Limb (tissue), 2 donors: ENCODE measurements around the gene SPTBN4.
"Not testable (repeated sequence)": the region's sequence is repeated elsewhere in the genome, so short reads cannot be mapped to it uniquely, and the experiment has no call there.

Experiments
- DNase-seq, 2 donors: peaks; one replicate each; pipeline ENCODE4 v3.0.0-alpha.2; 2016; ENCODE audit errors: extremely low spot score in 2 of 2

SPTBN4 gene

GRCh38 chr19:40559394-40559793 is 92.6 kb downstream of the SPTBN4 start:
- no peak for DNase-seq

DNA sequence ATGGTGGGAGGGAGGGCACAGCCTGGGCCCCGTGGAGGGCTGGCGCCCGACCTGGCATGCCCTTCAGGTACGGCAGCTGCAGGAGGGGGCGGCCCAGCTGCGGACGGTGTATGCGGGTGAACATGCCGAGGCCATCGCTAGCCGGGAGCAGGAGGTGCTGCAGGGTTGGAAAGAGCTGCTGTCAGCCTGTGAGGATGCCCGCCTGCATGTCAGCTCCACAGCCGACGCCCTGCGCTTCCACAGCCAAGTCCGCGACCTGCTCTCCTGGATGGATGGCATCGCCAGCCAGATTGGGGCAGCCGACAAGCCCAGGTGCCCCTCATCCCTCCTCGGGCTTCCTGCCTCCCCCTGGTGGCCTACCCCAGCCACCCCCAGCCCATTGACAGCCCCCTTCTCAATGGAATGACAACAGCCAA is 93.3 kb downstream of the SPTBN4 start:
- DNase-seq, result no peak

DNA sequence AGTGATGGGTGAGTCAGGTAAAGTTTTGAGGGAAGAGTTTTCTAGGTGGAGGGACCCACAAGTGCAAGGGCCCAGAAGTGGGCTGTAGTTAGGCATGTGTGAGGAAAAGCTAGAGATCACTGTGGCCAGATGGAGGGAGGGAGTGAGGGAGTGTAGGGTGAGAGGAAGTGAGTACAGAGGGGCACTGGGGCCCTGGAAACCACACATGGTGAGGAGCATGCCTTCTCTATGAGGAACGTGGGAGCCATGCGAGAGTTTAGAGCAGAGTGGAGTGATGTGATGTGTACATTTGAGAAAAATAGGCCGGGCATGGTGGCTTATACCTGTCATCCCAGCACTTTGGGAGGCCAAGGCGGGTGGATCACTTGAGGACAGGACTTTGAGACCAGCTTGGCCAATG is 95.1 kb downstream of the SPTBN4 start:
- DNase-seq, result no peak

DNA sequence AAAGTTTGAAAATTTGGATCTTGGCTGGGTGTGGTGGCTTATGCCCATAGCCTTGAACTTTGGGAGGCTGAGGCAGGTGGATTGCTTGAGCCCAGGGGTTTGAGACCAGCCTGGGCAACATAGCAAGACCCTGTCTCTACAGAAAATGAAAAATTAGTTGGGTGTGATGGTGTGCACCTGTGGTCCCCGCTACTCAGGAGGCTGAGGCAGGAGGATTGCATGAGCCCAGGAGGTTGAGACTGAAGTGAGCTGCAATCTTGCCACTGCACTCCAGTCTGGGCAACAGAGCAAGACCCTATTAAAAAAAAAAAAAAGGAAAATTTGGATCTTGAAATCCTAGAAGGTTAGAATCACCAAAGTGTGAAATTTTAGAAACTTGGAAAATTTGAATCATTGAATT is 97.7 kb downstream of the SPTBN4 start:
- DNase-seq, result not testable (repeated sequence)

- DNase-seq, result no peak
These were observed 98.6 kb downstream of the SPTBN4 start for GRCh38 chr19:40565355-40565754.

- no peak for DNase-seq
These were observed 99.2 kb downstream of the SPTBN4 start for GRCh38 chr19:40565910-40566495.

GRCh38 chr19:40567040-40567749 is 100.4 kb downstream of the SPTBN4 start:
- DNase-seq, result no peak

DNA sequence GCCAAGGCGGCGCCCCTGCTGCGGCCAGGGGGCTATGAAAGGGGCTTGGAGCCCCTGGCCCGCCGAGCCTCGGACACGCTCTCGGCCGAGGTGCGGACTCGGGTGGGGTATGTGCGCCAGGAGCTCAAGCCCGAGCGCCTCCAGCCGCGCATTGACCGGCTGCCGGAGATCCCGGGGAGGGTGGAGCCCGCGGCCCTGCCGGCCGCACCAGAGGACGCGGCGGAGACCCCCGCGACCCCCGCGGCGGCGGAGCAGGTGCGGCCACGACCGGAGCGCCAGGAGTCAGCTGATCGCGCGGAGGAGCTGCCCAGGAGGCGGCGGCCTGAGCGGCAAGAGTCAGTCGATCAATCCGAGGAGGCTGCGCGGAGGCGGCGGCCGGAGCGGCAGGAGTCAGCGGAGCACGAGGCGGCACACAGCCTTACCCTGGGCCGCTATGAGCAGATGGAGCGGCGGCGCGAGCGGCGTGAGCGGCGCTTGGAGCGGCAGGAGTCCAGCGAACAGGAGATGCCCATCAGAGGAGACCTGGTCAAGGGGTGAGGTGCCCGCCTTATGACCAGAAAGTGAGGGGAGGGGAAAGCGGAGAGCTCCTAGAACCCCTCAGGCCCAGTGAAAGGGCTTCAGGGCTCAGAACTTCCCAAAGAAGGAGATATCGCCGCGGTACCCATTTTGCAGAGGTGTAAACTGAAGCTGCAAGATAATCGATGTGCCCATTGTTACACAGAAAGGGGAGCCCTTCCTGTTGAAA is 101.1 kb downstream of the SPTBN4 start:
- no peak for DNase-seq

GRCh38 chr19:40570313-40571004 is 103.7 kb downstream of the SPTBN4 start:
- peak; percentile 92 to 95 for DNase-seq

- DNase-seq, result no peak
These were observed 104.2 kb downstream of the SPTBN4 start for GRCh38 chr19:40571005-40571318.

- no peak for DNase-seq
These were observed 105.2 kb downstream of the SPTBN4 start for GRCh38 chr19:40571831-40572495.

- DNase-seq, result no peak
These were observed 108.5 kb downstream of the SPTBN4 start for GRCh38 chr19:40575326-40575725.

DNA sequence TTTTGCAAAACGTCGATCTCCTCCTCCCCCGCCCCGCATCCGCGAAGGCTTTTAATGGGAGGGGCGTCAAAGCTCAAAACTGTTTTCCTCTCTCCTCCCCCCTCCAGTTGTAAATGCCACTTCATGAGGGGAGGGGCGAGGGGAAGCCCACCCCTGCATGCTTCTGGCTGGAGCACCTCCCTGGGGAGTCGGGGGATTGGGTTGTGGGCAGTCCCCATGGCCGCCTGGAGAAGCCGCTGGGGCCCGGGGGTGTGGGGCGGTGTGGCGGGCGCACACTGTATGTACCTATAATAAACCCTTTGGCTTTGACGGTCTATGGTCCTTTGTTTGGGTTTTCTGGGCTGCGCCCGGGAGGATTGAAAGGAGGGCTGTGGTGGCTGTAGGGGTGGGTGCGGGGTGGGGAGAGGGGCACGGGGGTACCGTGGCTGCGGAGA is 109.4 kb downstream of the SPTBN4 start:
- peak in 1 of 2 donors; percentile 64 for DNase-seq

DNA sequence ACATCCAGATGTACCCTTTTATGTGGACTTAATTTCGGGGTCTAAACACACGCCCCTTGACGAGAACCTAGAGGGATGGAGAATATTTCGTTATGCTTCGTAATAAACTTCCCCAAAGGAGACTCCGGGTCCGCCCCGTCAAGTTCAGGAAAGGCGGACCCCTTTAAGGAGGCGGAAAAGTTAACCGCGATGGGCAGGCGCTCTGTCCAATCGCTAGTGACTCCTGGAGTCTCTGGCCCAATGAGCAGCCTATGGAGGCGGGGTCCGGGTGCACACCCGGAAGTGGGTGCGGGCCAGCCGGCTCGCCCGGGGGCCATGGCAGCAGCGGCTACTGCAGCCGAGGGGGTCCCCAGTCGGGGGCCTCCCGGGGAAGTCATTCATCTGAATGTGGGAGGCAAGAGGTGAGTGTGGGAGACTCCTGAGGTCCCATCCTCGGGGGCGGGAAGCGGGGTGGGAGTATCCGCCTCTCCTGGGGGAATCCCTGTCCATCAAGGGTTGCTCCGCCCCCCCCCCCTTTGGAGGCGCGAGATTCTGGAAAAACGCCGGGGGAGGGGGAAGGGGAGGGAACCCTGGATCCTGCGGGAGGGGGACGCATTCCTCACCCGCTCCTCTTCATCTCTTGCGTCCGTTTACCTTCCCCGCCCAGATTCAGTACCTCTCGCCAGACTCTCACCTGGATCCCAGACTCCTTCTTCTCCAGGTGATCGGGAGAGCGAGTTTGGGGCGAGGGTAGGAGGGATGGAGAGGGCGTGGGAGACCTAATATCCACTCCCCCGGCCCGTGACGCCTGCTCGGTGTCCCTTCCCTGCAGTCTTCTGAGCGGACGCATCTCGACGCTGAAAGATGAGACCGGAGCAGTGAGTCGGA is 110.0 kb downstream of the SPTBN4 start, which contains the start of gene SHKBP1:
Gene SHKBP1, plus strand, starts transcription at position 289 of the 867 bp plus-strand sequence. Its CDS starts 27 bp downstream, at position 316.
- peak; percentile 97 for DNase-seq

DNA sequence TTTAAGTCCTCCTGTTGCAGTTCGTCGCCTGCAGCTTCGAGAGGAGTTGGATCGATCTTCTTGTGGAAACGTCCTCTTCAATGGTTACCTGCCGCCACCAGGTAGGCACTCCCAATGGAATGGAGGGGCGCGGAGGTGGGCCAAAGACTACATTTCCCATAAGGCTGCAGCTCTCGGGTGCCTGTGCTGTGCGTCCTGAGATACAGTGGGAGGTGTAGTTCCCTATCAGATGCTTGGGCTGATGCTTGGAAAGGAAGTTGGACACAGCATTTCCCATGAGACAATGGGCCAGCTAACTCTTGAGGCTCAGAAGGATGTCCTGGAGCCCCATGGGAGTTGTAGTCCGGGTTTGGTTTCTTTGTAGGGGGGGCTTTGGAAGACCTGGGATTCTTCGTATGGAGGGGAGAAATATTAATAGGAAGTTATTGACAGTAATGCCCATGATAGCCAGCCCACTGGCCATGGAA is 111.7 kb downstream of the SPTBN4 start:
- DNase-seq, result no peak

- no peak for DNase-seq
These were observed 113.8 kb downstream of the SPTBN4 start for GRCh38 chr19:40580619-40581018.

DNA sequence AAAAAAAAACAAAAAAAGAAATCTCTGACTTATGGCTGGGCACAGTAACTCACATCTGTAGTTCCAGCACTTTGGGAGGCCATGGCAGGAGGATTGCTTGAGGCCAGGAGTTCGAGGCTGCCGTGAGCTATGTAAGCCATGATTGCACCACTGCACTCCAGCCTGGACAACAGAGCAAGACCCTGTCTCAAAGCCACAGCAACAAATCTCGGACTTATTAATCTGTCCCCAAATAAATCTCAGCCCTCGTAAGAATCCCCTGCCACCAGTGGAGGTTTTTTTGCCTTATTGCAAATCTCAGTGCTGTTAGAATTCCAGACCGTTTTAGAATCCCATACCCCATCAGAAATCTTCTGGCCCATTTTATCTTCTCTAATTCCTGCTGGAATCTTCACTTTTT is 114.7 kb downstream of the SPTBN4 start:
- DNase-seq, result no peak

DNA sequence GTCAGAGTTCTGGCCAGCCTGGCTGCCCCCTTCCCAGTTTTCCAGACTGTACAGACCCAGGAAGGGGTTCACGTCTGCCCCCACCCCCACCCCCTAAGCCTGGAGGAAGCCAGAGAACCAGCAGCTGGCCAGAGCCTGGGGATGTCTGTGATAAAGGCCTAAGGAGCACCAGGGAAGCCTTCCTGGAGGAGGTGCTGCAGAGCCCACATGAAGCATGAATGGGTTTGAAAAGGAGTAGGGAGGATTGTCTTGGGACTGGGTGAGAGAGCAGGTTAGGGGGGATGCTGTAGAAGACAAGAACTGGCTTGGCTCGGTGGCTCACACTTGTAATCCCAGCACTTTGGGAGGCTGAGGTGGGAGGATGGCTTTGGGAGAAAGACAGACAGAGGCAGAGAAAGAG is 115.7 kb downstream of the SPTBN4 start:
- no peak for DNase-seq

GRCh38 chr19:40583283-40583682 is 116.5 kb downstream of the SPTBN4 start:
- DNase-seq, result no peak

GRCh38 chr19:40584007-40584406 is 117.2 kb downstream of the SPTBN4 start:
- no peak for DNase-seq
